Esophagus muscularis mucosa (tissue), 3 donors: Measurements from ENCODE around the gene HYAL1.

ENCODE experiments used
- POLR2A ChIP-seq: fragments of 450-650 bp; IDR thresholded peaks from one replicate; pipeline ENCODE4 v1.6.1; 2017; ENCODE audit warnings: antibody characterized with exemption, moderate library complexity, mild to moderate bottlenecking, low read depth
- TF ChIP-seq, protein P1 (sequence below), 3 experiments: fragments of 200-600 bp in 2 of 3; fragments of 450-650 bp in 1 of 3; sonication (generic) in 2 of 3; IDR thresholded peaks; one replicate each; pipeline ENCODE4 v1.5.1; 2017 to 2019; ENCODE audit warnings: antibody characterized with exemption in 3 of 3, mild to moderate bottlenecking in 2 of 3, moderate library complexity in 1 of 3

DNA sequence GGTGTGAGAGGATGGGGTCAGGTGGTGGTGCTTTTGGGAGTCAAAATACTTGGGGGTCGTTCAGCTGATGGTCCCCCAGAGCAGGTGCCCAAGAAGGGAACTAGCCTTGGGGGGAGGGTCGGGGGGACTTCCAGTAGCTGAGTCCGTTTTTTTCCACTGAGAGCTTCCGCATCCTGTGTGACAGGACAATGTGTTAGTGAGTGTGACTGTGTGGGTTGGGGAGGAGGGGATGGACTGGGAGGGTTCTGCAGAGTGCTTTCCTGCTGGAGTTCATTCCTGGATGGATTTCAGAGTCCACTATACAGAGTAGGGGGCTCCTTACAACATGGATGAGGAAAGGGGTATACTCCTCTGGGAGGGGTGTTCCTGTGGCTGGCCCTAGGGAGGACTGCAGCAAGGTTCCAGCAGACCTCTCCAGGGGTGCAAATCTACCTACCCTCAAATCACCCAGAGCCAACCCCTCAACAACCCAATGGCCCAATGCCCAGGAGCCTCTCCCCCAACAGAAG lies 19.8 kb upstream of the HYAL1 start:
- TF ChIP-seq, protein P1, sequence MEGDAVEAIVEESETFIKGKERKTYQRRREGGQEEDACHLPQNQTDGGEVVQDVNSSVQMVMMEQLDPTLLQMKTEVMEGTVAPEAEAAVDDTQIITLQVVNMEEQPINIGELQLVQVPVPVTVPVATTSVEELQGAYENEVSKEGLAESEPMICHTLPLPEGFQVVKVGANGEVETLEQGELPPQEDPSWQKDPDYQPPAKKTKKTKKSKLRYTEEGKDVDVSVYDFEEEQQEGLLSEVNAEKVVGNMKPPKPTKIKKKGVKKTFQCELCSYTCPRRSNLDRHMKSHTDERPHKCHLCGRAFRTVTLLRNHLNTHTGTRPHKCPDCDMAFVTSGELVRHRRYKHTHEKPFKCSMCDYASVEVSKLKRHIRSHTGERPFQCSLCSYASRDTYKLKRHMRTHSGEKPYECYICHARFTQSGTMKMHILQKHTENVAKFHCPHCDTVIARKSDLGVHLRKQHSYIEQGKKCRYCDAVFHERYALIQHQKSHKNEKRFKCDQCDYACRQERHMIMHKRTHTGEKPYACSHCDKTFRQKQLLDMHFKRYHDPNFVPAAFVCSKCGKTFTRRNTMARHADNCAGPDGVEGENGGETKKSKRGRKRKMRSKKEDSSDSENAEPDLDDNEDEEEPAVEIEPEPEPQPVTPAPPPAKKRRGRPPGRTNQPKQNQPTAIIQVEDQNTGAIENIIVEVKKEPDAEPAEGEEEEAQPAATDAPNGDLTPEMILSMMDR (IDR thresholded peaks at IDR 0.05) = no peak
- no peak for TF ChIP-seq POLR2A
